Activated CD4-positive, alpha-beta memory T cell treated with anti-CD3 and anti-CD28 coated beads for 36 hours (primary cell): Measurements from ENCODE around the gene SACS. TPM values are rescaled to one million over a fixed set of nuclear protein-coding genes. Genes with fewer than 3 reads are reported as not detected.

ENCODE experiments used
- CTCF ChIA-PET: fragments of 350-600 bp; sonication (Branson Sonifier 250); formaldehyde crosslinking; loops from one replicate; lab custom pipeline; 2021; ENCODE audit warnings: antibody characterized with exemption, inconsistent platforms; lab: Charles Lee
- POLR2A ChIA-PET: fragments of 350-600 bp; sonication (Branson Sonifier 250); formaldehyde crosslinking; loops from one replicate; lab custom pipeline; 2021; ENCODE audit warnings: antibody characterized with exemption; lab: Charles Lee
- DNase-seq: peaks from one replicate; pipeline ENCODE4 v3.0.0-alpha.2; 2020
- H3K27ac Mint-ChIP-seq: one replicate; pipeline ENCODE4 v1.8.0; 2021; ENCODE audit warnings: mixed read lengths
- H3K27me3 Mint-ChIP-seq: one replicate; pipeline ENCODE4 v1.8.0; 2021; ENCODE audit warnings: mixed read lengths
- H3K36me3 Mint-ChIP-seq: one replicate; pipeline ENCODE4 v1.8.0; 2021; ENCODE audit warnings: mixed read lengths
- H3K4me1 Mint-ChIP-seq: one replicate; pipeline ENCODE4 v1.8.0; 2021; ENCODE audit warnings: low read depth, mixed read lengths
- H3K4me3 Mint-ChIP-seq: one replicate; pipeline ENCODE4 v1.8.0; 2021; ENCODE audit warnings: mild to moderate bottlenecking, mixed read lengths
- H3K9me3 Mint-ChIP-seq: one replicate; pipeline ENCODE4 v1.8.0; 2021; ENCODE audit warnings: mixed read lengths
- intact Hi-C: fragments of 100-400 bp; cut with micrococcal nuclease; formaldehyde crosslinking; loops from one replicate; pipeline ENCODE4 v1.15.1; 2023
- total RNA-seq, 2 experiments: library from RNA; stranded (reverse); gene quantifications; one replicate each; pipeline ENCODE4 v1.2.3, GENCODE V29; 2021

SACS gene, protein sequence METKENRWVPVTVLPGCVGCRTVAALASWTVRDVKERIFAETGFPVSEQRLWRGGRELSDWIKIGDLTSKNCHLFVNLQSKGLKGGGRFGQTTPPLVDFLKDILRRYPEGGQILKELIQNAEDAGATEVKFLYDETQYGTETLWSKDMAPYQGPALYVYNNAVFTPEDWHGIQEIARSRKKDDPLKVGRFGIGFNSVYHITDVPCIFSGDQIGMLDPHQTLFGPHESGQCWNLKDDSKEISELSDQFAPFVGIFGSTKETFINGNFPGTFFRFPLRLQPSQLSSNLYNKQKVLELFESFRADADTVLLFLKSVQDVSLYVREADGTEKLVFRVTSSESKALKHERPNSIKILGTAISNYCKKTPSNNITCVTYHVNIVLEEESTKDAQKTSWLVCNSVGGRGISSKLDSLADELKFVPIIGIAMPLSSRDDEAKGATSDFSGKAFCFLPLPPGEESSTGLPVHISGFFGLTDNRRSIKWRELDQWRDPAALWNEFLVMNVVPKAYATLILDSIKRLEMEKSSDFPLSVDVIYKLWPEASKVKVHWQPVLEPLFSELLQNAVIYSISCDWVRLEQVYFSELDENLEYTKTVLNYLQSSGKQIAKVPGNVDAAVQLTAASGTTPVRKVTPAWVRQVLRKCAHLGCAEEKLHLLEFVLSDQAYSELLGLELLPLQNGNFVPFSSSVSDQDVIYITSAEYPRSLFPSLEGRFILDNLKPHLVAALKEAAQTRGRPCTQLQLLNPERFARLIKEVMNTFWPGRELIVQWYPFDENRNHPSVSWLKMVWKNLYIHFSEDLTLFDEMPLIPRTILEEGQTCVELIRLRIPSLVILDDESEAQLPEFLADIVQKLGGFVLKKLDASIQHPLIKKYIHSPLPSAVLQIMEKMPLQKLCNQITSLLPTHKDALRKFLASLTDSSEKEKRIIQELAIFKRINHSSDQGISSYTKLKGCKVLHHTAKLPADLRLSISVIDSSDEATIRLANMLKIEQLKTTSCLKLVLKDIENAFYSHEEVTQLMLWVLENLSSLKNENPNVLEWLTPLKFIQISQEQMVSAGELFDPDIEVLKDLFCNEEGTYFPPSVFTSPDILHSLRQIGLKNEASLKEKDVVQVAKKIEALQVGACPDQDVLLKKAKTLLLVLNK (N-terminal part only)
- total RNA-seq = 10 to 100 TPM; 32.4 to 33.5 TPM

DNA sequence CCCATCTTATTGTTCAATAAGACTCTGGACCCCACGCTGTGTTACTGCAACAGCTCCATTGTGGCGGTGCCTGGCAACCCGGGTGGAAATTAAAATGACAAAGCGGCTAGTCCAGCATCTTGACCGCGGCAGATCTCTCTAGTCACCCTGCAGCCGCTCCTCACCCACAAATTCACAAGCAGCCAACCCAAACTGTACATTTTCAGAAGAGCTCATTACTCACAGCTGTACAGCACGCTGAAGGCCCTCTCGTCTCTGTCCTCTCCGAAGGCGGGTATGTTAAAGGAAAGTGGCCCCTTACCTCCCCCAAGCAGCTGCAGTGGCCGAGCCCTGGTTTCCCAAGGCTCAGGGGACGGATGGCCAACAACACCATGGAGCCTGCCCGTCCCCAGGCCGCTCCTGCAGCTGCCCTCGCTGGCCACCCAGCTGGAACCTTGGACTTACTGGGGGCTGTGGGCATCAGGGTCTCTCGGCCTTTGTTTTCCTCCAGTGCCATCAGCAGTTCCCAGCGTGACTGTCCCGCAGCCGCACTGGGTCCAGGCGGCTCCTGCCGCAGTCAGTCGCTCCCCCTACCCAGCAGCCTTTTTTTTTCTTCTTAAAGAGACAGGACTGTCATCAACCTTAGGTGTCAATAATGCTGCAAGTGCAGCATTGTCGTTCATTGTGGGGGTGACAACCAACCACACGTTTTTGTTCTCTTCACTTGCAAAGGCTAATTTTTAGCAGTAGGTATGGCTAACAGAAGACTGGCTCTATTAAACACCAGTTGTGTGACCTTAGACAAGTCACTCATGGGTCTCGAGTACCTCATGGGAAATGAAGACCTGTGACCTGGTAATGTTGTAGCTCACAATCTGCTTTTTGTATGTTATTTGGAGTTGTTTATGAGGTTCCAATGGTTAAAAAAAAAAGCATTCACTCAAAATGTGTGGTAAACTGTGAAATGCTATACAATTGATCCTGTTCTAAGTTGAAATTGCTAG is at the start of gene SACS:
Gene SACS (minus strand): TSS at position 532 of the 983 bp plus-strand sequence. CDS start 22,463 bp downstream, outside the sequence.
- DNase-seq = no peak
- H3K27ac Mint-ChIP-seq = no peak within 1 kb of the TSS
- H3K4me3 Mint-ChIP-seq = no peak within 1 kb of the TSS
- H3K36me3 Mint-ChIP-seq = no peaks in the 10 kb centered on the region
- intact Hi-C loops = no loop called here
- H3K27me3 Mint-ChIP-seq = peaks cover 25% of the 10 kb centered on the region
- H3K9me3 Mint-ChIP-seq = no peaks in the 10 kb centered on the region
- ChIA-PET CTCF (no interaction called here), POLR2A (no interaction called here)
- peaks cover 2% of the 10 kb centered on the region for H3K4me1 Mint-ChIP-seq

DNA sequence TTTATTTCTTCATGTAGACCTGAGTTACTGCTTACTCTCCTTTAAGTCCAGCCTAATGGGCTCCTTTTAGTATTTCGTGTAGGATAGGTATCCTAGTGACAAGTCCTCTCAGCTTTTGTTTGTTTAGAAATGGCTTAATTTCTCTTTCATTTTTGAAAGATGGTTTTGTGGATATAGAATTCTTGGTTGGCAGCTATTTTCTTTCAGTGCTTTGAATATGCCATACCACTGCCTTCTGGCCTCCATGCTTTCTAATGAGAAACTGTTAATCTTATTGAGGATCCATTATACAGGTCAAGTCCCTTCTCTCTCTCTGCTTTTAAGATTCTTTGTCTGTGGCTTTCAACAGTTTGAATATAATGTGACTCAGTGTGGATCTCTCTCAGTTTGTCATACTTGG is 46.8 kb upstream of the SACS start:
- Mint-ChIP-seq H3K4me1 (no peaks in the 10 kb centered on the region), H3K27ac (no peak overlapping the region), H3K4me3 (no peak overlapping the region), H3K36me3 (peaks cover 2% of the 10 kb centered on the region), H3K27me3 (peaks cover 5% of the 10 kb centered on the region), H3K9me3 (peaks cover 26% of the 10 kb centered on the region)
- no peak for DNase-seq
- intact Hi-C loops = no loop called here
- ChIA-PET CTCF (no interaction called here), POLR2A (no interaction called here)

DNA sequence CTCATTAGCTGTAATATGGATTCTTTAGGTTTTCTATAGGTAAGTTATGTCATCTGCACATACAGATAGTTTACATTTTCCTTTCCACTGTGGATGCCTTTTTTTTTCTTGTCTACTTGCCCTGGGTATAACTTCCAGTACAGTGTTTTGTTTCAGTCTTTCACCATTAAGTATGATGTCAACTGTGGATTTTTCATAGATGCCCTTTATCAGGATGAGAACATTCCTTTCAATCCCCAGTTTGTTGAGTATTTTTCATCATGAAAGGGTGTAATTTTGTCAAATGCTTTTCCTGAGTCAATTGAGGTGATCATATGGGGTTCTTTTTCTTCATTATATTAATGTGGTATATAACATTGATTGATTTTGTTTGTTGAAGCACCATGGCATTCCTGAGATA is 43.6 kb upstream of the SACS start:
- Mint-ChIP-seq H3K27me3 (peaks cover 6% of the 10 kb centered on the region), H3K27ac (no peak overlapping the region), H3K4me3 (no peak overlapping the region), H3K4me1 (no peaks in the 10 kb centered on the region), H3K9me3 (peaks cover 26% of the 10 kb centered on the region), H3K36me3 (peaks cover 2% of the 10 kb centered on the region)
- CTCF ChIA-PET = no interaction called here
- no peak for DNase-seq
- intact Hi-C loops = no loop called here
- POLR2A ChIA-PET = no interaction called here

DNA sequence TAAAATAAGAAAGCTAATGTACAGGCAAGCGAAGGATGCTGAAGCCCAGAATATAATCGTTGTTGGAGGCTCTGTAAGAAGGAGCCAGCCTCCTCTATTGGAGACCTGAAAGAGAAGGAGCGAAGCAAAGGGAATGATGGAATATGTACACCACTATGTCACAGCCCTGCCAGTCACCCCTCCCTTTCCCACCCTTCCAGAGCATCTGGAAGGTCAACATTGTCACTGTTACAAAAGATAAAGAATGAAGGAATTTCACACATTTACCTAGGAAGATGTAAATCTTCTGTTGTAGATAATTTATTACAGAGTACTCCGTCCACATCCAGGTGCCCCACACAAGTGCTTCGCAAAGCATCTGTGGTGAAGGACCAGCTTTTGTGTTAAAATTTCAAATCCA is 39.7 kb upstream of the SACS start:
- CTCF ChIA-PET = interaction anchor here (0.5 kb wide), 1 partner anchor 371 kb away, joined by 3 read pairs; no protein-coding TSS in a partner anchor
- DNase-seq = no peak
- POLR2A ChIA-PET = no interaction called here
- intact Hi-C loops = no loop called here
- Mint-ChIP-seq H3K4me1 (no peaks in the 10 kb centered on the region), H3K36me3 (no peaks in the 10 kb centered on the region), H3K27ac (no peak overlapping the region), H3K27me3 (peaks cover 7% of the 10 kb centered on the region), H3K9me3 (no peaks in the 10 kb centered on the region), H3K4me3 (no peak overlapping the region)

DNA sequence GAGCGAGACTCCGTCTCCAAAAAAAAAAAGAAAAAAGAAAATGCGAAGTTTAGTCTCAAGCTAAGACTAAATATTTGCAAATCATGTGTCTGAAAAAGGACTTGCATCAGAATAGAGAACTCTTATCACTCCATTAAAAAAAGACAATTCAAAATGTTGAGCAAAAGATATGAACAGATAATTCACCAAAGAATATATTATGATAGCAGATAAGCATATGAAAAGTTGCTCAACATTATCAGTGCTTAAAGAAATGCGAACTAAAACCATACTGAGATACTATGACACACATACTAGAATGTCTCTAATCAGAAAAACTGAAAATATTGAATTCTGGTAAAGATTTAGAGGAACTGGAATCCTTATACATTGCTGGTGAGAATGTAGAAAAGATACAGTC is 38.7 kb upstream of the SACS start:
- Mint-ChIP-seq H3K4me3 (no peak overlapping the region), H3K9me3 (no peaks in the 10 kb centered on the region), H3K27me3 (peaks cover 7% of the 10 kb centered on the region), H3K27ac (no peak overlapping the region), H3K4me1 (no peaks in the 10 kb centered on the region), H3K36me3 (no peaks in the 10 kb centered on the region)
- ChIA-PET POLR2A (no interaction called here), CTCF (no interaction called here)
- intact Hi-C loops = no loop called here
- DNase-seq = no peak

DNA sequence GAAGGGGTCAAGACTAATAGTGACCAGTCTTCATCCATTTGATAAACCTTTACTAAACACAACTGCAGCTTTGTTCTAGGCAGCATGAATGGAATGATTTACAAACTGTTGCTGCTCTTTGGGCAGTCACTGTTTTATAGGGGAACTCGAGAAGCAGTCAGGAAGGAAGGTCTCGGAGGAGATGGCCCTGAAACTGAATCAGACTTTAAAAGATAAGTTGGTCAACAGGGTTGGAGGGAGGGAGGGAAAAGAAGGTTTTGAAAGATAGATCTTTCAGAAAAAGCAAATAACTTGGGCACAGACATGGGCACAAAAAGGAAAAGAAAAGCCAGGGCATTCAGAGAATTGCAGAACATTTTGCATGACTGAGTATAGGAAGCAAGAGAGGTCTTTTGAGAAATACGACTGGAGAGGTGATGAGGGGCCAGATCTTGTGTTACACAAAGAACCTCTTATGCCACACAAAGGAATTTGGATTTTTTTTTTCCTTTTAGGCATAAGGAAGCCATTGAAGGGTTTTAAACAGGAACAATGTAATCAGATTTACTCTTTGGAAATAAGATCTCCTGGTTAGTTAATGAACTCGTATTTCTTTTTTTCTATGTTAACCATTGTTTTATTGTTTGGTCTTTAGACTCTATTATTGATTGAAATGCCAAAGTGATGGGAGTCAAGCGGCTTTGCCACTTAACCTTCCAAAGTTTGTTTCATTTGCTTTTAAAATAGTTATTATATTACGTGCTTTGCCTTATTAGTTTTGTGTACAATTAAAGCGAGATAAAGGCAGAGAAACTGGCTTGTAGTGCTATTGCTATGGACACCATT is 37.5 kb upstream of the SACS start:
- DNase-seq = no peak
- no peaks in the 10 kb centered on the region for H3K9me3 Mint-ChIP-seq
- peaks cover 4% of the 10 kb centered on the region for H3K4me1 Mint-ChIP-seq
- H3K27ac Mint-ChIP-seq = no peak overlapping the region
- CTCF ChIA-PET = no interaction called here
- intact Hi-C loops = no loop called here
- POLR2A ChIA-PET = no interaction called here
- peaks cover 7% of the 10 kb centered on the region for H3K27me3 Mint-ChIP-seq
- no peaks in the 10 kb centered on the region for H3K36me3 Mint-ChIP-seq
- no peak overlapping the region for H3K4me3 Mint-ChIP-seq

DNA sequence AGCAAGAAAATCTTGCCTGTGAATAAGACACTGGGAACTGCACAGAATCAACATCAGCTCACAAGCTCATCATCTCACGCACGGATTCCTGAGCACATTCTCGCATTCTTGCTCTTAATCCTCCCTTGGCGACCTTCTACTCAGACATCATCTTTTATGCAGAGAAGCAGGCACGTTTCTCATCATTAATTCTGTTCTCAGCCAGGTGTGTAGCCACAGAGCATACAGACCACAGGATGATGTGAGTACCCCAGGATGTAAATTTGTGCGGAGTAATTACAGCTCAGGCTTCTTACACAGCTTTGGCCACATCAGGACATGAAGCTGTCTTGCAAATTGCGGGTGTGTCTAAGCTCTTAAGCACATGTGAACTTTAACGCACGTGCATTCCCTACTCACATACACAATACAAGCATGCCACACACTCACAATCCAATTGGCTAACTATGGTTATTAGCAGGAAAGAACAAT is 36.5 kb upstream of the SACS start:
- Mint-ChIP-seq H3K27me3 (peaks cover 7% of the 10 kb centered on the region), H3K27ac (no peak overlapping the region)
- intact Hi-C loops = loop anchor here (5.0 kb wide), 2 partner anchors 237 to 417 kb away; partner anchors contain the start of gene MIPEP

DNA sequence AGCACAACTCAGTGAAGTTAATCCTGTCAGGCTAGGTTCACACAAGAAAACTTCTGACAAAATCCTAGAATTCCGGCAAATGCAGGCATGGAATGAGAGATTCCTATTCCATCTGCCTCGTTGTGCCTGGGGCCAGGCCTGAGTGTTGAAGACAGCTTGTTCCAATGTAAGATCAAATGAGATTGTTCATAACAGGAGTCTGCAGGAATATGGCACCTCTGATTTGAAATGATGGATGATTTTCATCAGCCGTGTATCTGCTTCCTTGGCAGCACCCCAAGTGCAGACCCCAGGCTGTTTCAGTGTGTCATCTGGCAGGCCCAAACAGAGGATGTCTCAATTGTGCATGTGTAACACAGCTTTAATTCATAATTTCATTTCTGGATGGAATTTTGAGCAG is 35.3 kb upstream of the SACS start:
- H3K27me3 Mint-ChIP-seq = peaks cover 5% of the 10 kb centered on the region
- DNase-seq = no peak
- H3K4me3 Mint-ChIP-seq = no peak overlapping the region
- intact Hi-C loops = loop anchor here (5.0 kb wide), 2 partner anchors 238 to 418 kb away; partner anchors contain the start of gene MIPEP
- H3K4me1 Mint-ChIP-seq = peaks cover 5% of the 10 kb centered on the region
- H3K36me3 Mint-ChIP-seq = no peaks in the 10 kb centered on the region
- no peaks in the 10 kb centered on the region for H3K9me3 Mint-ChIP-seq
- ChIA-PET CTCF (interaction anchor here (1.0 to 2.2 kb wide), 2 partner anchors 90 to 431 kb away, joined by 4 to 11 read pairs; no protein-coding TSS in a partner anchor), POLR2A (no interaction called here)
- no peak overlapping the region for H3K27ac Mint-ChIP-seq

More for the DNA sequence above, 36.5 kb upstream of the SACS start:
- Mint-ChIP-seq H3K4me3 (no peak overlapping the region), H3K36me3 (no peaks in the 10 kb centered on the region), H3K4me1 (peaks cover 5% of the 10 kb centered on the region), H3K9me3 (no peaks in the 10 kb centered on the region)
- DNase-seq = no peak
- CTCF ChIA-PET = no interaction called here
- POLR2A ChIA-PET = no interaction called here

DNA sequence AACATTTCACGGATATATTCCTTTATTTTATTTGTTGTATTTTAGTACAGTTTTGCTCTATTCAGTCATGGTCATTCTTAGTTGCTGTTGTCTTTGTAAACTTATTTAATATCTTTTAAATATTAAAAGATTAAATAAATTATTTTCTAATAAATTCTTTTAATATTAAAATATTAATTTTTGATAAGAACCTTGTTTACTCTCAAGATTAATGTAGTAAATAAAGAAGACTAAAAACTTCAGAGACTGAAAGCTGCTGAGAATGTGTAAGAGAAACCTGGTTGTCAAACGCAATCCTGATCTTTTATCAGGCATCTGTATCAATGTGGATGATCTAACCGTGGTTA is 34.4 kb upstream of the SACS start:
- no peaks in the 10 kb centered on the region for H3K9me3 Mint-ChIP-seq
- POLR2A ChIA-PET = no interaction called here
- CTCF ChIA-PET = interaction anchor here (0.7 to 2.2 kb wide), 12 partner anchors 14 to 432 kb away, joined by 3 to 11 read pairs (median 4); partner anchors contain the start of gene MIPEP
- H3K4me3 Mint-ChIP-seq = no peak overlapping the region
- intact Hi-C loops = loop anchor here (2.0 to 5.0 kb wide), 4 partner anchors 111 to 419 kb away; partner anchors contain the start of gene MIPEP
- DNase-seq = no peak
- H3K36me3 Mint-ChIP-seq = no peaks in the 10 kb centered on the region
- peaks cover 5% of the 10 kb centered on the region for H3K4me1 Mint-ChIP-seq
- H3K27me3 Mint-ChIP-seq = peaks cover 5% of the 10 kb centered on the region
- H3K27ac Mint-ChIP-seq = no peak overlapping the region
